ENCODE data around the gene GBX1. TPM values are rescaled to one million over a fixed set of nuclear protein-coding genes. Genes with fewer than 3 reads are reported as not detected.

GBX1 gene
- total and polyA plus RNA-seq, 12 donors, result not detected

GRCh38 chr7:151131592-151132293 lies 35.8 kb downstream of the GBX1 start:
- no peaks in the 10 kb centered on the region for H3K9me3 ChIP-seq (replicated peaks in 1 of 3)
- H3K36me3 ChIP-seq (replicated peaks in 1 of 2), result peaks cover 0 to 74% of the 10 kb centered on the region in 2 donors
- intact Hi-C loops (cut with DNase I), result no loop called here
- no peak for TF ChIP-seq POLR2A (IDR thresholded peaks at IDR 0.05)
- TF ChIP-seq, protein P1, sequence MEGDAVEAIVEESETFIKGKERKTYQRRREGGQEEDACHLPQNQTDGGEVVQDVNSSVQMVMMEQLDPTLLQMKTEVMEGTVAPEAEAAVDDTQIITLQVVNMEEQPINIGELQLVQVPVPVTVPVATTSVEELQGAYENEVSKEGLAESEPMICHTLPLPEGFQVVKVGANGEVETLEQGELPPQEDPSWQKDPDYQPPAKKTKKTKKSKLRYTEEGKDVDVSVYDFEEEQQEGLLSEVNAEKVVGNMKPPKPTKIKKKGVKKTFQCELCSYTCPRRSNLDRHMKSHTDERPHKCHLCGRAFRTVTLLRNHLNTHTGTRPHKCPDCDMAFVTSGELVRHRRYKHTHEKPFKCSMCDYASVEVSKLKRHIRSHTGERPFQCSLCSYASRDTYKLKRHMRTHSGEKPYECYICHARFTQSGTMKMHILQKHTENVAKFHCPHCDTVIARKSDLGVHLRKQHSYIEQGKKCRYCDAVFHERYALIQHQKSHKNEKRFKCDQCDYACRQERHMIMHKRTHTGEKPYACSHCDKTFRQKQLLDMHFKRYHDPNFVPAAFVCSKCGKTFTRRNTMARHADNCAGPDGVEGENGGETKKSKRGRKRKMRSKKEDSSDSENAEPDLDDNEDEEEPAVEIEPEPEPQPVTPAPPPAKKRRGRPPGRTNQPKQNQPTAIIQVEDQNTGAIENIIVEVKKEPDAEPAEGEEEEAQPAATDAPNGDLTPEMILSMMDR (IDR thresholded peaks at IDR 0.05), result no peak
- H3K27ac ChIP-seq, result no peak overlapping the region
- 77 to 85% (median 82%) methylated on average over 13 to 19 of the region's 19 CpGs for WGBS, 4 donors
- DNase-seq, result no peak
- no peaks in the 10 kb centered on the region for H3K4me1 ChIP-seq (replicated peaks in 1 of 2)
- no peaks in the 10 kb centered on the region for H3K27me3 ChIP-seq
- no peak overlapping the region for H3K4me3 ChIP-seq

DNA sequence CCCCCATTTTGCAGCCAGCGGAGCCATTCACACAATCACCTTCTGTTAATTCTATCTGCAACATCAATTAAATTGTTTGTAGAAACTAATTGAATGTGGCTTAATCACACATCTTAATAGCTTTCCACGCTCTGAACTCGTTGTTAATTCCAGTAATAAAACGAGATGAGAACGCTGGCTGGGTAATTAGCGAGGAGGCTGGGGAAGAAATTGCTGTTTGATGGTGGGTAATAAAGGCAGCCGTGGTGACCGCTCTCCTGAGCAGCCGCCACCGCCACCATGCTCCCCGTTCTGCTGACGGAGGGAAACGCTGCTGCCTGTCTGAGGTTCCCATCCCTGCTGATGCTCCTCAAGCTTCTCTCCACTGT lies 36.3 kb downstream of the GBX1 start:
- Histone ChIP-seq H3K4me3 (no peak overlapping the region), H3K27me3 (no peaks in the 10 kb centered on the region), H3K27ac (no peak overlapping the region), H3K4me1 (replicated peaks in 1 of 2) (no peaks in the 10 kb centered on the region), H3K36me3 (replicated peaks in 1 of 2) (peaks cover 0 to 72% of the 10 kb centered on the region in 2 donors), H3K9me3 (replicated peaks in 1 of 3) (no peaks in the 10 kb centered on the region)
- WGBS, 4 donors, result 87 to 93% (median 89%) methylated on average over 13 of the region's 13 CpGs
- no peak for TF ChIP-seq POLR2A (IDR thresholded peaks at IDR 0.05)
- TF ChIP-seq, protein P1 (IDR thresholded peaks at IDR 0.05), result no peak
- intact Hi-C loops (cut with DNase I), result no loop called here
- DNase-seq, result no peak

- intact Hi-C loops (cut with DNase I), result no loop called here
- Histone ChIP-seq H3K27ac (no peak overlapping the region), H3K4me1 (replicated peaks in 1 of 2) (no peaks in the 10 kb centered on the region), H3K4me3 (no peak overlapping the region), H3K36me3 (replicated peaks in 1 of 2) (peaks cover 0 to 67% of the 10 kb centered on the region in 2 donors), H3K27me3 (no peaks in the 10 kb centered on the region), H3K9me3 (replicated peaks in 1 of 3) (no peaks in the 10 kb centered on the region)
- TF ChIP-seq, protein P1 (IDR thresholded peaks at IDR 0.05), result no peak
- no peak for TF ChIP-seq POLR2A (IDR thresholded peaks at IDR 0.05)
- no peak for DNase-seq
- 91 to 94% (median 93%) methylated on average over 17 of the region's 17 CpGs for WGBS, 4 donors
Observed at GRCh38 chr7:151130741-151131157, 36.7 kb downstream of the GBX1 start.

GRCh38 chr7:151129960-151130591 lies 37.4 kb downstream of the GBX1 start:
- 95 to 97% (median 96%) methylated on average over 5 to 9 of the region's 9 CpGs for WGBS, 4 donors
- TF ChIP-seq, protein P1 (IDR thresholded peaks at IDR 0.05), result no peak
- TF ChIP-seq POLR2A (IDR thresholded peaks at IDR 0.05), result no peak
- H3K36me3 ChIP-seq (replicated peaks in 1 of 2), result peaks cover 0 to 62% of the 10 kb centered on the region in 2 donors
- H3K9me3 ChIP-seq (replicated peaks in 1 of 3), result no peaks in the 10 kb centered on the region
- no peak overlapping the region for H3K27ac ChIP-seq
- H3K4me3 ChIP-seq, result no peak overlapping the region
- H3K4me1 ChIP-seq (replicated peaks in 1 of 2), result peaks cover 0 to 5% of the 10 kb centered on the region in 2 donors
- DNase-seq, result no peak
- intact Hi-C loops (cut with DNase I), result loop anchor here (10.0 kb wide), 1 partner anchor 175 kb away; no protein-coding TSS in a partner anchor
- no peaks in the 10 kb centered on the region for H3K27me3 ChIP-seq

Data from adrenal gland (tissue), 12 donors.